H1 (cell line): ENCODE data around the gene RCBTB2.

Source experiments
- CHD2 ChIP-seq: IDR thresholded peaks from 2 replicates; pipeline ENCODE4 v1.6.1; 2012; ENCODE audit warnings: low read length, improper control_type of control experiment
- CREB1 ChIP-seq: IDR thresholded peaks from 2 replicates; pipeline ENCODE4 v1.6.1; 2012; ENCODE audit warnings: inconsistent platforms
- CTCF ChIP-seq, 3 experiments: IDR thresholded peaks; 1 replicate in 2 of 3; 2 replicates in 1 of 3; pipeline versions ENCODE4 v1.5.1 to v1.6.1; 2011; ENCODE audit warnings: low read length in 3 of 3, mild to moderate bottlenecking in 3 of 3, inconsistent platforms in 2 of 3, low read depth in 1 of 3, moderate library complexity in 1 of 3; ENCODE audit not compliant: insufficient read depth in 1 of 3; ENCODE audit errors: control extremely low read depth in 1 of 3
- EZH2 ChIP-seq: fragments of 200-600 bp; sonication (generic); IDR thresholded peaks from 2 replicates; pipeline ENCODE4 v1.7.1; 2012; ENCODE audit warnings: low read depth, mild to moderate bottlenecking, moderate library complexity, low read length, inconsistent platforms; ENCODE audit not compliant: severe bottlenecking
- KDM1A ChIP-seq: fragments of 200-600, 300-600 bp; sonication (generic); IDR thresholded peaks from 2 replicates; pipeline ENCODE4 v1.7.1; 2016; ENCODE audit warnings: mild to moderate bottlenecking, low read length, borderline replicate concordance
- PHF8 ChIP-seq: fragments of 200-600 bp; sonication (generic); conservative IDR thresholded peaks from 2 replicates; pipeline ENCODE4 v1.7.1; 2012; ENCODE audit warnings: low read depth, mild to moderate bottlenecking, inconsistent platforms, low read length, moderate library complexity
- POLR2A ChIP-seq, 2 experiments: IDR thresholded peaks; 1 replicate in 1 of 2; 2 replicates in 1 of 2; pipeline ENCODE4 v1.6.1; 2011; ENCODE audit warnings: low read depth in 2 of 2, low read length in 2 of 2, mild to moderate bottlenecking in 2 of 2; ENCODE audit errors: control extremely low read depth in 1 of 2
- POLR2AphosphoS5 ChIP-seq: IDR thresholded peaks from 2 replicates; pipeline ENCODE4 v1.6.1; 2011; ENCODE audit warnings: low read depth, low read length
- RAD21 ChIP-seq, 2 experiments: IDR thresholded peaks in 1 of 2; conservative IDR thresholded peaks in 1 of 2; 2 replicates each; pipeline ENCODE4 v1.6.1; 2011; ENCODE audit warnings: low read depth in 2 of 2, low read length in 2 of 2, improper control_type of control experiment in 1 of 2, inconsistent platforms in 1 of 2, mild to moderate bottlenecking in 1 of 2, moderate library complexity in 1 of 2
- RFX5 ChIP-seq: IDR thresholded peaks from 2 replicates; pipeline ENCODE4 v1.6.1; 2011; ENCODE audit warnings: low read depth, low read length, improper control_type of control experiment, borderline replicate concordance
- RNF2 ChIP-seq: fragments of 200-900, 300-1000 bp; sonication (generic); IDR thresholded peaks from 2 replicates; pipeline ENCODE4 v1.7.1; 2016; ENCODE audit warnings: borderline replicate concordance, low read depth, mild to moderate bottlenecking, antibody characterized with exemption, low read length; ENCODE audit not compliant: poor library complexity, severe bottlenecking; ENCODE audit errors: missing control alignments
- TF ChIP-seq, protein P1 (sequence below): IDR thresholded peaks from 2 replicates; pipeline ENCODE4 v1.6.1; 2011; ENCODE audit warnings: low read length, improper control_type of control experiment
- TF ChIP-seq, protein P2 (sequence below): IDR thresholded peaks from 2 replicates; pipeline ENCODE4 v1.6.1; 2011; ENCODE audit warnings: low read depth, mild to moderate bottlenecking, low read length; ENCODE audit not compliant: insufficient read depth

DNA sequence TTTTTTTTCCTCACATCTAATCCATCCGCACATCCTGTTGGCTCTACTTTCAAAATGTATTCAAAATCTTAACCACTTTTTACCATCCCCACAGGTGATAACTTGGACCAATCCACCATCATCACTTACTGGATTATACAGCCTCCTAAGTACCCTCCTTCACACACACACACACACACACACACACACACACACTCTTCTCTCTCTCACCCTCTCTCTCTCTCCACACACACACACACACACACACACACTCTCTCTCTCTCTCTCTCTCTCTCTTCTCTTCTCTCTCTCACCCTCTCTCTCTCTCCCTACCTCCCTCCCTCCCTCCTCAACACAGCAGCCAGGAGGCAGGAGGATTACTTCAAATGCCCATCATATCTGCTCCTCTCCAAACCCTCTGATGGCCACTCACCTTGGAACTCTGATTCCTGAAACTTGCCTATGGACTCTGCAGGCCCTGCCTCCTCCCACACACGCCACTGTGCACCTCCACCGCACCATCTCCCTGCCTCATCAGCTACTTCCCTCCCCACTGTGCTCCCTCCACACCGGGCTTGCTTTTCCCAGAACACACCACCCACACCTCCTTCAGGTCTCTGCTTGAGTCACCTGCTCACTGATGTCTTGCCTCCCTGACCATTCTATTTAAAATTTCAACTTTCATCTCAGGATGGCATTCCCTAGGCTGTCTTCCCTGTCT is 39.7 kb downstream of the RCBTB2 start:
- TF ChIP-seq CTCF (IDR thresholded peaks at IDR 0.05; ENCODE audit: control extremely low read depth in 1 of 3, insufficient read depth in 1 of 3, low read depth in 1 of 3, low read length in 3 of 3) (no peak), RNF2 (no peak), CHD2 (no peak), RAD21 (IDR thresholded peaks at IDR 0.05 in 1 of 2, conservative IDR thresholded peaks at IDR 0.05 in 1 of 2; ENCODE audit: low read depth in 2 of 2, low read length in 2 of 2) (no peak), POLR2A (IDR thresholded peaks at IDR 0.05; ENCODE audit: control extremely low read depth in 1 of 2, low read depth in 2 of 2, low read length in 2 of 2) (no peak), KDM1A (no peak), PHF8 (no peak), POLR2AphosphoS5 (no peak), CREB1 (no peak), EZH2 (no peak), RFX5 (no peak)
- TF ChIP-seq, protein P1, sequence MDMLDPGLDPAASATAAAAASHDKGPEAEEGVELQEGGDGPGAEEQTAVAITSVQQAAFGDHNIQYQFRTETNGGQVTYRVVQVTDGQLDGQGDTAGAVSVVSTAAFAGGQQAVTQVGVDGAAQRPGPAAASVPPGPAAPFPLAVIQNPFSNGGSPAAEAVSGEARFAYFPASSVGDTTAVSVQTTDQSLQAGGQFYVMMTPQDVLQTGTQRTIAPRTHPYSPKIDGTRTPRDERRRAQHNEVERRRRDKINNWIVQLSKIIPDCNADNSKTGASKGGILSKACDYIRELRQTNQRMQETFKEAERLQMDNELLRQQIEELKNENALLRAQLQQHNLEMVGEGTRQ, result no peak
- TF ChIP-seq, protein P2, sequence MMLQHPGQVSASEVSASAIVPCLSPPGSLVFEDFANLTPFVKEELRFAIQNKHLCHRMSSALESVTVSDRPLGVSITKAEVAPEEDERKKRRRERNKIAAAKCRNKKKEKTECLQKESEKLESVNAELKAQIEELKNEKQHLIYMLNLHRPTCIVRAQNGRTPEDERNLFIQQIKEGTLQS, result no peak
